WTC11 (cell line): ENCODE data around the gene PACS1.

ENCODE experiments used
- CREB1 ChIP-seq: sonication (generic); formaldehyde crosslinking; IDR thresholded peaks from 2 replicates; pipeline ENCODE4 v1.8.0; 2023; ENCODE audit warnings: mild to moderate bottlenecking, missing genetic modification reagents
- NFE2L1 ChIP-seq: sonication (generic); formaldehyde crosslinking; IDR thresholded peaks from 2 replicates; pipeline ENCODE4 v1.8.1; 2023; ENCODE audit warnings: missing genetic modification reagents
- TF ChIP-seq, protein P1 (sequence below): sonication (generic); formaldehyde crosslinking; IDR thresholded peaks from 2 replicates; pipeline ENCODE4 v1.8.0; 2023; ENCODE audit warnings: missing genetic modification reagents, mild to moderate bottlenecking, borderline replicate concordance
- TF ChIP-seq, protein P2 (sequence below): fragments of 200-600 bp; IDR thresholded peaks from 2 replicates; pipeline ENCODE4 v1.8.0; 2022; ENCODE audit warnings: antibody characterized with exemption

DNA sequence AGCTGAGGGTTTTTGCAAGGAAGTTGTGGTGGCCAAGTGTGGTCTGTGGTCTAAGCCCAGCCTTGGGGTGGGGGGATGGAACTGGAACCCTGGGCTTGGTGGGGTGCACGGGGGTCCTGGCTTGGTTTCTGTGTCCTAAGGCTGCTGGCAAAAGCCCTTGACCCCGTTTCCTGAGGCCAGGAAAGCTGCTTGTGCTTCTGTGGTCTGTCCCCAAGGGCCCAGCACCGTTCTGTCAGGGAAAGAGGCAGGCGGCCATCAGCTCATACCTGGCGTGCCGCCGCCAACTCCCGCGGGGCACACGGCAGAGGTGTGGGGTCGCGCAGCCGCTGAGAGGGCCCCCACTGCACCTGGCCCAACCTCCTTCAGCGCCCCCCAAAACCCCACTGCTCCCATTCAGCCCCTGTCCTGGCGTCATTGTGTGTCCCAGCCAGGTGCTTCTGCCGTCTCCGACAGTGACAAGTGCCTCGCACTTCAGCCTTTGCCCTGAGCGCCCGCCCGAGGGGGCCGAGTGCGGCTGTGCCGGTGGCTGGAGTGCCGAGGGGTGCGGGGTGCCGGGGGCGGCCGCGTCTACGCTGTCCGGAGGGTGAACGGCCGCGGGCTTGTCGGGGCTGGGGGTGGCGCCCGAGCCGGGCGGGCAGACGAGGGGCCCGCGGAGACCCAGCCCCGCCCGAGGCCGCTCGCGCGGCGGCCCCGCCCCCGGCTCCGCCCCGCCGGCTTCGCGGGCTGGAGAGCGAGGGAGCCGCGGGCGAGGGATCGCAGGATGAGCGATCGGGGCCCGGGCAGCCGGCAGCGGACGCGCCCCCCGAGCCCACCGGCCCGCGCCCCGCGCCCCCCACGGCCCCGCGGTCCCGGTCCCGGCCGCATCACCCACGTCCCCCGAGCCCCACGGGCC, 207.6 kb downstream of the PACS1 start, which contains the start of gene CNIH2:
- TF ChIP-seq, protein P1, sequence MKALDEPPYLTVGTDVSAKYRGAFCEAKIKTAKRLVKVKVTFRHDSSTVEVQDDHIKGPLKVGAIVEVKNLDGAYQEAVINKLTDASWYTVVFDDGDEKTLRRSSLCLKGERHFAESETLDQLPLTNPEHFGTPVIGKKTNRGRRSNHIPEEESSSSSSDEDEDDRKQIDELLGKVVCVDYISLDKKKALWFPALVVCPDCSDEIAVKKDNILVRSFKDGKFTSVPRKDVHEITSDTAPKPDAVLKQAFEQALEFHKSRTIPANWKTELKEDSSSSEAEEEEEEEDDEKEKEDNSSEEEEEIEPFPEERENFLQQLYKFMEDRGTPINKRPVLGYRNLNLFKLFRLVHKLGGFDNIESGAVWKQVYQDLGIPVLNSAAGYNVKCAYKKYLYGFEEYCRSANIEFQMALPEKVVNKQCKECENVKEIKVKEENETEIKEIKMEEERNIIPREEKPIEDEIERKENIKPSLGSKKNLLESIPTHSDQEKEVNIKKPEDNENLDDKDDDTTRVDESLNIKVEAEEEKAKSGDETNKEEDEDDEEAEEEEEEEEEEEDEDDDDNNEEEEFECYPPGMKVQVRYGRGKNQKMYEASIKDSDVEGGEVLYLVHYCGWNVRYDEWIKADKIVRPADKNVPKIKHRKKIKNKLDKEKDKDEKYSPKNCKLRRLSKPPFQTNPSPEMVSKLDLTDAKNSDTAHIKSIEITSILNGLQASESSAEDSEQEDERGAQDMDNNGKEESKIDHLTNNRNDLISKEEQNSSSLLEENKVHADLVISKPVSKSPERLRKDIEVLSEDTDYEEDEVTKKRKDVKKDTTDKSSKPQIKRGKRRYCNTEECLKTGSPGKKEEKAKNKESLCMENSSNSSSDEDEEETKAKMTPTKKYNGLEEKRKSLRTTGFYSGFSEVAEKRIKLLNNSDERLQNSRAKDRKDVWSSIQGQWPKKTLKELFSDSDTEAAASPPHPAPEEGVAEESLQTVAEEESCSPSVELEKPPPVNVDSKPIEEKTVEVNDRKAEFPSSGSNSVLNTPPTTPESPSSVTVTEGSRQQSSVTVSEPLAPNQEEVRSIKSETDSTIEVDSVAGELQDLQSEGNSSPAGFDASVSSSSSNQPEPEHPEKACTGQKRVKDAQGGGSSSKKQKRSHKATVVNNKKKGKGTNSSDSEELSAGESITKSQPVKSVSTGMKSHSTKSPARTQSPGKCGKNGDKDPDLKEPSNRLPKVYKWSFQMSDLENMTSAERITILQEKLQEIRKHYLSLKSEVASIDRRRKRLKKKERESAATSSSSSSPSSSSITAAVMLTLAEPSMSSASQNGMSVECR (CRISPR knock-in tag), result no peak
- no peak for TF ChIP-seq NFE2L1
- TF ChIP-seq, protein P2, sequence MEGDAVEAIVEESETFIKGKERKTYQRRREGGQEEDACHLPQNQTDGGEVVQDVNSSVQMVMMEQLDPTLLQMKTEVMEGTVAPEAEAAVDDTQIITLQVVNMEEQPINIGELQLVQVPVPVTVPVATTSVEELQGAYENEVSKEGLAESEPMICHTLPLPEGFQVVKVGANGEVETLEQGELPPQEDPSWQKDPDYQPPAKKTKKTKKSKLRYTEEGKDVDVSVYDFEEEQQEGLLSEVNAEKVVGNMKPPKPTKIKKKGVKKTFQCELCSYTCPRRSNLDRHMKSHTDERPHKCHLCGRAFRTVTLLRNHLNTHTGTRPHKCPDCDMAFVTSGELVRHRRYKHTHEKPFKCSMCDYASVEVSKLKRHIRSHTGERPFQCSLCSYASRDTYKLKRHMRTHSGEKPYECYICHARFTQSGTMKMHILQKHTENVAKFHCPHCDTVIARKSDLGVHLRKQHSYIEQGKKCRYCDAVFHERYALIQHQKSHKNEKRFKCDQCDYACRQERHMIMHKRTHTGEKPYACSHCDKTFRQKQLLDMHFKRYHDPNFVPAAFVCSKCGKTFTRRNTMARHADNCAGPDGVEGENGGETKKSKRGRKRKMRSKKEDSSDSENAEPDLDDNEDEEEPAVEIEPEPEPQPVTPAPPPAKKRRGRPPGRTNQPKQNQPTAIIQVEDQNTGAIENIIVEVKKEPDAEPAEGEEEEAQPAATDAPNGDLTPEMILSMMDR, result no peak
- TF ChIP-seq CREB1 (CRISPR knock-in tag), result no peak
